ENCODE measurements around the gene P3R3URF. TPM values are rescaled to one million over a fixed set of nuclear protein-coding genes. Genes with fewer than 3 reads are reported as not detected.

Gene P3R3URF
- polyA plus RNA-seq, 3 donors = not detected

GRCh38 chr1:46150085-46150484, 26.2 kb downstream of the P3R3URF start:
- no peak overlapping the region for H3K27ac ChIP-seq (ENCODE audit: low read depth in 1 of 2, low read length in 2 of 2)
- no peak overlapping the region for H2AFZ ChIP-seq (ENCODE audit: insufficient read depth, low read depth, low read length, poor library complexity, severe bottlenecking)
- no peaks in the 10 kb centered on the region for H3K9me3 ChIP-seq (replicated peaks in 1 of 2; ENCODE audit: control insufficient read depth in 1 of 2, insufficient read depth in 1 of 2, low read length in 2 of 2)
- no peaks in the 10 kb centered on the region for H3K36me3 Mint-ChIP-seq
- no peaks in the 10 kb centered on the region for H3K4me1 Mint-ChIP-seq
- intact Hi-C loops (cut with micrococcal nuclease) = no loop called here
- no peak for TF ChIP-seq CTCF (IDR thresholded peaks at IDR 0.05)
- peaks cover 3 to 5% (median 4%) of the 10 kb centered on the region in 3 donors for H3K27me3 Mint-ChIP-seq (ENCODE audit: low read depth in 3 of 3)
- no peaks in the 10 kb centered on the region for H3K79me2 ChIP-seq (ENCODE audit: insufficient read depth, low read length)
- no peaks in the 10 kb centered on the region for H3K4me1 ChIP-seq (ENCODE audit: control insufficient read depth in 1 of 2, insufficient read depth in 2 of 2, low read length in 2 of 2)
- H3K9me3 Mint-ChIP-seq = peaks cover 0 to 2% (median 0%) of the 10 kb centered on the region in 7 donors
- peaks cover 0 to 2% of the 10 kb centered on the region in 2 donors for H3K27me3 ChIP-seq (ENCODE audit: control insufficient read depth in 2 of 2, insufficient read depth in 2 of 2, low read length in 2 of 2)
- no peaks in the 10 kb centered on the region for H3K36me3 ChIP-seq (replicated peaks in 1 of 2; ENCODE audit: control insufficient read depth in 1 of 2, insufficient read depth in 2 of 2, low read length in 2 of 2)
- no peaks in the 10 kb centered on the region for H4K20me1 ChIP-seq (ENCODE audit: insufficient read depth, low read length)
- H3K27ac Mint-ChIP-seq = peak overlapping the region in 1 of 7 donors; percentile 12
- H3K4me3 ChIP-seq (replicated peaks in 1 of 3; ENCODE audit: low read depth in 2 of 3, low read length in 3 of 3) = no peak overlapping the region
- no peak for DNase-seq
- H3K9ac ChIP-seq (ENCODE audit: insufficient read depth, low read length, poor library complexity, severe bottlenecking) = no peak overlapping the region
- H3K4me3 Mint-ChIP-seq = no peak overlapping the region
- WGBS (ENCODE audit: insufficient coverage) = no CpG with 5 or more reads among the region's 2 CpGs
- H3K4me2 ChIP-seq (replicated peaks; ENCODE audit: extremely low read depth, low read length, poor library complexity, severe bottlenecking) = no peak overlapping the region

- Histone ChIP-seq H3K27ac (ENCODE audit: low read depth in 1 of 2, low read length in 2 of 2) (no peak overlapping the region), H3K4me3 (replicated peaks in 1 of 3; ENCODE audit: low read depth in 2 of 3, low read length in 3 of 3) (no peak overlapping the region), H3K79me2 (ENCODE audit: insufficient read depth, low read length) (no peaks in the 10 kb centered on the region), H3K9ac (ENCODE audit: insufficient read depth, low read length, poor library complexity, severe bottlenecking) (no peak overlapping the region), H3K4me1 (ENCODE audit: control insufficient read depth in 1 of 2, insufficient read depth in 2 of 2, low read length in 2 of 2) (no peaks in the 10 kb centered on the region), H2AFZ (ENCODE audit: insufficient read depth, low read depth, low read length, poor library complexity, severe bottlenecking) (no peak overlapping the region), H3K27me3 (ENCODE audit: control insufficient read depth in 2 of 2, insufficient read depth in 2 of 2, low read length in 2 of 2) (peaks cover 0 to 2% of the 10 kb centered on the region in 2 donors), H4K20me1 (ENCODE audit: insufficient read depth, low read length) (no peaks in the 10 kb centered on the region), H3K36me3 (replicated peaks in 1 of 2; ENCODE audit: control insufficient read depth in 1 of 2, insufficient read depth in 2 of 2, low read length in 2 of 2) (no peaks in the 10 kb centered on the region), H3K4me2 (replicated peaks; ENCODE audit: extremely low read depth, low read length, poor library complexity, severe bottlenecking) (no peak overlapping the region), H3K9me3 (replicated peaks in 1 of 2; ENCODE audit: control insufficient read depth in 1 of 2, insufficient read depth in 1 of 2, low read length in 2 of 2) (no peaks in the 10 kb centered on the region)
- no peaks in the 10 kb centered on the region for H3K36me3 Mint-ChIP-seq
- no peak for DNase-seq
- peak overlapping the region in 1 of 7 donors; percentile 36 for H3K27ac Mint-ChIP-seq
- H3K9me3 Mint-ChIP-seq = peaks cover 0 to 5% (median 0%) of the 10 kb centered on the region in 7 donors
- no peak for TF ChIP-seq CTCF (IDR thresholded peaks at IDR 0.05)
- H3K4me3 Mint-ChIP-seq = no peak overlapping the region
- peaks cover 3 to 5% (median 4%) of the 10 kb centered on the region in 3 donors for H3K27me3 Mint-ChIP-seq (ENCODE audit: low read depth in 3 of 3)
- 88% methylated on average over 1 of the region's 2 CpGs for WGBS (ENCODE audit: insufficient coverage)
- H3K4me1 Mint-ChIP-seq = no peaks in the 10 kb centered on the region
- intact Hi-C loops (cut with micrococcal nuclease) = no loop called here
Measured at GRCh38 chr1:46148318-46148717, 28.0 kb downstream of the P3R3URF start.
